22Rv1 (cell line): ENCODE measurements around the gene AKT3.

Experiments
- CTCF ChIP-seq: fragments of 450-650 bp; IDR thresholded peaks from 2 replicates; pipeline ENCODE4 v1.5.1; 2017; ENCODE audit warnings: mild to moderate bottlenecking
- ZFX ChIP-seq: fragments of 450-650 bp; IDR thresholded peaks from 2 replicates; pipeline ENCODE4 v1.6.1; 2017; ENCODE audit warnings: antibody characterized with exemption, borderline replicate concordance

GRCh38 chr1:243898278-243898677 lies 48.2 kb upstream of the AKT3 start:
- TF ChIP-seq CTCF (no peak), ZFX (no peak)
